ENCODE results near the gene PCDHA3.
"Not testable (repeated sequence)": the region's sequence is repeated elsewhere in the genome, so short reads cannot be mapped to it uniquely, and the experiment has no call there.

The PCDHA3 gene

GRCh38 chr5:140800816-140801493 is at the start of gene PCDHA3:
Gene PCDHA3 (plus strand): TSS chr5:140801057.
- DNase-seq (ENCODE audit: low read depth in 2 of 2, low spot score in 1 of 2) = no peak

- DNase-seq (ENCODE audit: low read depth in 2 of 2, low spot score in 1 of 2) = no peak
These were observed 47.3 kb upstream of the PCDHA3 start for GRCh38 chr5:140753561-140753960.

- no peak for DNase-seq (ENCODE audit: low read depth in 2 of 2, low spot score in 1 of 2)
These were observed 36.5 kb upstream of the PCDHA3 start for GRCh38 chr5:140764177-140764973.

GRCh38 chr5:140767444-140767843 is 33.4 kb upstream of the PCDHA3 start:
- DNase-seq (ENCODE audit: low read depth in 2 of 2, low spot score in 1 of 2) = no peak

- DNase-seq (ENCODE audit: low read depth in 2 of 2, low spot score in 1 of 2) = no peak
These were observed 20.3 kb upstream of the PCDHA3 start for GRCh38 chr5:140780512-140780911.

- DNase-seq (ENCODE audit: low read depth in 2 of 2, low spot score in 1 of 2) = no peak
These were observed 14.8 kb upstream of the PCDHA3 start, which contains the start of gene PCDHA1 for GRCh38 chr5:140785905-140786686. Gene PCDHA1 (plus strand): TSS chr5:140786140.

GRCh38 chr5:140787422-140787821 is 13.4 kb upstream of the PCDHA3 start:
- DNase-seq (ENCODE audit: low read depth in 2 of 2, low spot score in 1 of 2) = not testable (repeated sequence)

GRCh38 chr5:140787849-140788504 is 12.9 kb upstream of the PCDHA3 start:
- DNase-seq (ENCODE audit: low read depth in 2 of 2, low spot score in 1 of 2) = not testable (repeated sequence)

- no peak for DNase-seq (ENCODE audit: low read depth in 2 of 2, low spot score in 1 of 2)
These were observed 9.8 kb upstream of the PCDHA3 start for GRCh38 chr5:140791089-140791488.

- no peak for DNase-seq (ENCODE audit: low read depth in 2 of 2, low spot score in 1 of 2)
These were observed 6.1 kb upstream of the PCDHA3 start, which contains the start of gene PCDHA2 for GRCh38 chr5:140794595-140795258. Gene PCDHA2 (plus strand): TSS chr5:140794852.

GRCh38 chr5:140795259-140795641 is 5.6 kb upstream of the PCDHA3 start:
- DNase-seq (ENCODE audit: low read depth in 2 of 2, low spot score in 1 of 2) = no peak

- not testable (repeated sequence) for DNase-seq (ENCODE audit: low read depth in 2 of 2, low spot score in 1 of 2)
These were observed 4.7 kb upstream of the PCDHA3 start for GRCh38 chr5:140796072-140796717.

GRCh38 chr5:140796718-140797095 is 4.2 kb upstream of the PCDHA3 start:
- DNase-seq (ENCODE audit: low read depth in 2 of 2, low spot score in 1 of 2) = no peak

- DNase-seq (ENCODE audit: low read depth in 2 of 2, low spot score in 1 of 2) = no peak
These were observed 611 bp downstream of the PCDHA3 start for GRCh38 chr5:140801494-140801841.

- not testable (repeated sequence) for DNase-seq (ENCODE audit: low read depth in 2 of 2, low spot score in 1 of 2)
These were observed 1.5 kb downstream of the PCDHA3 start for GRCh38 chr5:140802381-140802780.

GRCh38 chr5:140802781-140803271 is 2.0 kb downstream of the PCDHA3 start:
- DNase-seq (ENCODE audit: low read depth in 2 of 2, low spot score in 1 of 2) = no peak

GRCh38 chr5:140806834-140807775 is 6.2 kb downstream of the PCDHA3 start, which contains the start of gene PCDHA4:
Gene PCDHA4 (plus strand): TSS chr5:140807068.
- DNase-seq (ENCODE audit: low read depth in 2 of 2, low spot score in 1 of 2) = no peak

GRCh38 chr5:140808241-140808888 is 7.5 kb downstream of the PCDHA3 start:
- DNase-seq (ENCODE audit: low read depth in 2 of 2, low spot score in 1 of 2) = not testable (repeated sequence)
